Adrenal gland (tissue), 12 donors: Measurements from ENCODE around the gene KIF18A. TPM values are rescaled to one million over a fixed set of nuclear protein-coding genes. Genes with fewer than 3 reads are reported as not detected.

ENCODE experiments used
- DNase-seq, 7 donors: peaks; one replicate each; pipeline ENCODE4 v3.0.0-alpha.2; 2019 to 2020
- H3K27ac ChIP-seq, 5 donors: fragments of 200-600 bp; sonication (generic) in 4 of 5; 1 replicate in 3 of 5; 2 replicates in 2 of 5; pipeline versions ENCODE4 v1.5.1 to v1.8.0; 2016 to 2020; ENCODE audit warnings: mild to moderate bottlenecking in 1 of 5
- H3K27me3 ChIP-seq: fragments of 200-600 bp; 2 replicates; pipeline ENCODE4 v1.8.0; 2021
- H3K36me3 ChIP-seq, 2 donors: fragments of 200-600 bp; replicated peaks in 1 of 2; 1 replicate in 1 of 2; 2 replicates in 1 of 2; pipeline versions ENCODE4 v1.5.1 to v1.8.0; 2018 to 2022
- H3K4me1 ChIP-seq, 2 donors: fragments of 200-600 bp; replicated peaks in 1 of 2; 1 replicate in 1 of 2; 2 replicates in 1 of 2; pipeline versions ENCODE4 v1.5.1 to v1.8.0; 2018 to 2021
- H3K4me3 ChIP-seq, 4 donors: fragments of 200-600 bp; sonication (generic) in 3 of 4; one replicate each; pipeline ENCODE4 v1.5.1; 2016 to 2018
- H3K9me3 ChIP-seq, 3 donors: fragments of 200-600 bp; sonication (generic) in 1 of 3; replicated peaks in 1 of 3; 1 replicate in 2 of 3; 2 replicates in 1 of 3; pipeline versions ENCODE4 v1.5.1 to v1.8.0; 2016 to 2021
- CTCF ChIP-seq, 6 experiments: fragments of 450-650 bp in 4 of 6; fragments of 200-600 bp in 2 of 6; sonication (generic) in 1 of 6; IDR thresholded peaks; 1 replicate in 5 of 6; 2 replicates in 1 of 6; pipeline versions ENCODE4 v1.5.1 to v1.8.0; 2016 to 2021; ENCODE audit warnings: antibody characterized with exemption in 6 of 6, mild to moderate bottlenecking in 2 of 6, moderate library complexity in 1 of 6
- POLR2A ChIP-seq, 2 donors: fragments of 450-650 bp; IDR thresholded peaks; one replicate each; pipeline ENCODE4 v1.6.1; 2017; ENCODE audit warnings: antibody characterized with exemption in 2 of 2, mild to moderate bottlenecking in 2 of 2, moderate library complexity in 1 of 2
- WGBS, 4 donors: extraction: QIAGEN DNeasy Blood & Tissue Kit in 2 of 4; methylation state at CpG; one replicate each; pipeline versions ENCODE4 v1.1.5 to v1.1.7; 2013 to 2017; 5-methylcytosine and 5-hydroxymethylcytosine counted together
- intact Hi-C, 2 donors: fragments of 100-400 bp; cut with DNase I; formaldehyde crosslinking; loops; one replicate each; pipeline versions ENCODE4 v1.14.1 to v1.15.0; 2022 to 2023
- polyA plus RNA-seq, 3 donors: library from polyadenylated mRNA; stranded (reverse); fragments of 200-250 nt in 2 of 3; fragments of 350-450 nt in 1 of 3; fragmentation: Illumina TruSeq in 1 of 3; extraction: RNeasy Lipid Tissue Mini Kit (QIAGEN cat#74804) in 1 of 3; gene quantifications; one replicate each; pipeline ENCODE4 v1.2.3, GENCODE V29; 2013 to 2014
- total RNA-seq, 9 donors: library from RNA; depleted of rRNA in 4 of 9; stranded (reverse); fragments of >200 nt in 4 of 9; fragments of 120-200 nt in 1 of 9; fragmentation: NEBNext Ultra II Directional in 1 of 9; extraction: Animal tissue kit (Norgen Biotek cat#: 25700) in 1 of 9; gene quantifications; one replicate each; pipeline versions ENCODE4 v1.1.0 to v1.2.4, GENCODE V29; 2013 to 2023
- donor health status: healthy with polysubstance abuse.
- donor health status: Bipolar disorder and iron deficiency.
- donor health status: DM: yes; HTN: yes; CAD: no.
- donor health status: DM: no; HTN: no; CAD: no.
- donor health status: DM: no; HTN: no; CAD: no.
- donor health status: DM: yes; HTN: yes; CAD: no.

KIF18A gene
- total and polyA plus RNA-seq, 12 donors: 0.13 to 7.3 (median 0.57) TPM; not detected in 2

DNA sequence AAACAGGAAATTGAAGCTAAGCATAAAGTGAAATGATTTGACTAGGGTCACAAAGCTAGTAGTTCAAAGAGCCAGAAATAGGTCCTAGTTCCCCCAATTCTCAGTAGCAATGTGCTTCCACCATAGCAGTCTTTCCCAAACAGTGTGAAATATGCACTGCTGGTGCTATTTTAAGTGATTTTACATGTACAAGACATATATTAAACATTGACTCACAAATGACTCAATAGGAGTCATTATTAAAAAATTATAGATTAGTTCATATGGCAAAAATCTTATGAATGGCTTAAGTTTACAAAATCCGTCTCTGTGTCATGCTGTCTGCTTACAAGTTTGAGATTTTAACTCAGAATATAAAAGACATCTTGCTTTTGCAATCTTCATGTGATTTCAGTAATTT is 21.4 kb downstream of the KIF18A start:
- Histone ChIP-seq H3K27me3 (no peaks in the 10 kb centered on the region), H3K27ac (no peak overlapping the region), H3K9me3 (no peaks in the 10 kb centered on the region), H3K36me3 (no peaks in the 10 kb centered on the region), H3K4me3 (no peak overlapping the region), H3K4me1 (no peaks in the 10 kb centered on the region)
- 86 to 97% (median 95%) methylated on average over 1 of the region's 1 CpG for WGBS, 4 donors
- intact Hi-C loops: no loop called here
- TF ChIP-seq POLR2A (IDR thresholded peaks at IDR 0.05) (no peak), CTCF (IDR thresholded peaks at IDR 0.05) (no peak)
- no peak for DNase-seq

GRCh38 chr11:28083118-28083517 is 24.8 kb downstream of the KIF18A start:
- Histone ChIP-seq H3K4me3 (no peak overlapping the region), H3K27me3 (no peaks in the 10 kb centered on the region), H3K4me1 (no peaks in the 10 kb centered on the region), H3K9me3 (no peaks in the 10 kb centered on the region), H3K36me3 (no peaks in the 10 kb centered on the region), H3K27ac (no peak overlapping the region)
- no peak for DNase-seq
- TF ChIP-seq CTCF (IDR thresholded peaks at IDR 0.05): no peak
- no peak for TF ChIP-seq POLR2A (IDR thresholded peaks at IDR 0.05)
- intact Hi-C loops: no loop called here
- 94 to 100% (median 99%) methylated on average over 1 of the region's 1 CpG for WGBS, 4 donors

GRCh38 chr11:28077521-28077920 is 30.4 kb downstream of the KIF18A start:
- Histone ChIP-seq H3K27me3 (no peaks in the 10 kb centered on the region), H3K36me3 (no peaks in the 10 kb centered on the region), H3K27ac (no peak overlapping the region), H3K4me3 (no peak overlapping the region), H3K4me1 (no peaks in the 10 kb centered on the region), H3K9me3 (no peaks in the 10 kb centered on the region)
- TF ChIP-seq POLR2A (IDR thresholded peaks at IDR 0.05) (no peak), CTCF (IDR thresholded peaks at IDR 0.05) (no peak)
- intact Hi-C loops: no loop called here
- no peak for DNase-seq
- WGBS, 4 donors: 95 to 98% (median 96%) methylated on average over 3 of the region's 3 CpGs

GRCh38 chr11:28072321-28072720 is 35.6 kb downstream of the KIF18A start:
- H3K4me3 ChIP-seq: no peak overlapping the region
- no peak for DNase-seq
- H3K27ac ChIP-seq: no peak overlapping the region
- TF ChIP-seq CTCF (IDR thresholded peaks at IDR 0.05) (no peak), POLR2A (IDR thresholded peaks at IDR 0.05) (no peak)
- H3K36me3 ChIP-seq: no peaks in the 10 kb centered on the region
- no peaks in the 10 kb centered on the region for H3K9me3 ChIP-seq
- no peaks in the 10 kb centered on the region for H3K4me1 ChIP-seq
- WGBS, 4 donors: 28 to 33% (median 29%) methylated on average over 2 of the region's 2 CpGs
- H3K27me3 ChIP-seq: no peaks in the 10 kb centered on the region
- intact Hi-C loops: no loop called here
